K562 (cell line): ENCODE results near the gene ADSS2. TPM values are rescaled to one million over a fixed set of nuclear protein-coding genes. Genes with fewer than 3 reads are reported as not detected.
A peak's percentile ranks its signal among the peaks of the same experiment; 100 is the strongest.

Experiments used
- BRD9 ChIP-seq: fragments of 450-650 bp; IDR thresholded peaks from 2 replicates; pipeline ENCODE4 v1.6.1; 2018; ENCODE audit warnings: low read depth; ENCODE audit not compliant: partially characterized antibody
- BRF1 ChIP-seq: IDR thresholded peaks from 3 replicates; pipeline ENCODE4 v1.6.1; 2011; ENCODE audit warnings: borderline replicate concordance, mild to moderate bottlenecking; ENCODE audit not compliant: insufficient read length; ENCODE audit errors: extremely low read depth
- CEBPB ChIP-seq: fragments of 450-650 bp; IDR thresholded peaks from 2 replicates; pipeline ENCODE4 v1.6.1; 2016; ENCODE audit warnings: missing genetic modification characterization, missing compliant biosample characterization
- GATAD2A ChIP-seq: fragments of 450-650 bp; IDR thresholded peaks from 2 replicates; pipeline ENCODE4 v1.6.1; 2017
- KLF6 ChIP-seq: fragments of 250-450 bp; sonication (Bioruptor Pico); IDR thresholded peaks from 2 replicates; pipeline ENCODE4 v1.4.0; 2020; ENCODE audit warnings: mild to moderate bottlenecking, moderate library complexity, borderline replicate concordance
- OTX1 ChIP-seq: fragments of 450-650 bp; formaldehyde crosslinking; IDR thresholded peaks from 2 replicates; pipeline ENCODE4 v1.4.0; 2022; ENCODE audit warnings: mild to moderate bottlenecking
- POLR2A ChIP-seq: fragments of 450-650 bp; conservative IDR thresholded peaks from 2 replicates; pipeline ENCODE4 v1.6.1; 2016
- TRIM25 ChIP-seq: fragments of 450-650 bp; IDR thresholded peaks from 2 replicates; pipeline ENCODE4 v1.7.0; 2016; ENCODE audit warnings: borderline replicate concordance
- TSC22D4 ChIP-seq: fragments of 450-650 bp; IDR thresholded peaks from 2 replicates; pipeline ENCODE4 v1.6.1; 2016; ENCODE audit warnings: missing genetic modification characterization, missing biosample characterization, control low read depth
- VEZF1 ChIP-seq: fragments of 200-800 bp; sonication (Bioruptor generic); IDR thresholded peaks from 2 replicates; pipeline ENCODE4 v1.6.1; 2017; ENCODE audit warnings: missing genetic modification characterization, missing compliant biosample characterization
- ZBED1 ChIP-seq: IDR thresholded peaks from 2 replicates; pipeline ENCODE4 v1.6.1; 2014
- ZNF318 ChIP-seq, 2 experiments: fragments of 450-650 bp; IDR thresholded peaks; 2 replicates each; pipeline ENCODE4 v1.6.1; 2016; ENCODE audit warnings: mild to moderate bottlenecking in 2 of 2, borderline replicate concordance in 1 of 2, low read depth in 1 of 2, moderate library complexity in 1 of 2
- ZNF347 ChIP-seq: fragments of 450-650 bp; formaldehyde crosslinking; IDR thresholded peaks from 2 replicates; pipeline ENCODE4 v1.4.0; 2020; ENCODE audit warnings: low read depth, mild to moderate bottlenecking, moderate library complexity
- polyA plus RNA-seq, 8 experiments: library from polyadenylated mRNA; depleted of rRNA in 4 of 8; stranded (reverse) in 5 of 8; unstranded in 3 of 8; fragments of >200 nt; fragmentation: Nextera tagmentation in 2 of 8; fragmentation: Illumina TruSeq in 1 of 8; extraction: Ambion mirVana in 2 of 8; extraction: Trizol in 1 of 8; gene quantifications; 2 replicates each; pipeline versions ENCODE4 v1.2.1 to v1.2.3, GENCODE V29; 2011 to 2014; ENCODE audit warnings: inconsistent platforms in 1 of 8, missing spikeins in 1 of 8
- total RNA-seq, 7 experiments: library from RNA; depleted of rRNA in 6 of 7; stranded (reverse); fragments of >200 nt in 6 of 7; fragmentation: Illumina TruSeq in 2 of 7; extraction: Trizol in 2 of 7; gene quantifications; 2 replicates each; pipeline versions ENCODE4 v1.2.1 to v1.2.3, GENCODE V29; 2011 to 2021; ENCODE audit warnings: low replicate concordance in 1 of 7
- TF ChIP-seq, protein P1 (sequence below): fragments of 250-450 bp; sonication (Bioruptor Pico); IDR thresholded peaks from 2 replicates; pipeline ENCODE4 v1.9.0; 2021; ENCODE audit warnings: mild to moderate bottlenecking, inconsistent platforms

ADSS2 gene
- total and polyA plus RNA-seq, 9 of the 15 experiments (the other 6 are each of a cell fraction or from before 2014, with no cell fraction given): 8.8 to 63.8 (median 59.4) TPM

GRCh38 chr1:244367399-244368114 lies 84.2 kb downstream of the ADSS2 start (continued):
- TF ChIP-seq ZNF318 (IDR thresholded peaks at IDR 0.05; ENCODE audit: borderline replicate concordance in 1 of 2, low read depth in 1 of 2) (no peak), TSC22D4 (tag) (no peak), ZBED1 (no peak), TRIM25 (no peak), BRF1 (no peak), BRD9 (no peak), ZNF347 (CRISPR knock-in tag) (no peak), GATAD2A (no peak), OTX1 (CRISPR knock-in tag) (peak; percentile 84; the same call in 1 of the 2 replicates), POLR2A (no peak), VEZF1 (CRISPR knock-in tag) (0 out of 2 replicates have a peak, but pooled peaks have one; percentile 14), KLF6 (peak; percentile 72), CEBPB (tag) (no peak)
- TF ChIP-seq, protein P1, sequence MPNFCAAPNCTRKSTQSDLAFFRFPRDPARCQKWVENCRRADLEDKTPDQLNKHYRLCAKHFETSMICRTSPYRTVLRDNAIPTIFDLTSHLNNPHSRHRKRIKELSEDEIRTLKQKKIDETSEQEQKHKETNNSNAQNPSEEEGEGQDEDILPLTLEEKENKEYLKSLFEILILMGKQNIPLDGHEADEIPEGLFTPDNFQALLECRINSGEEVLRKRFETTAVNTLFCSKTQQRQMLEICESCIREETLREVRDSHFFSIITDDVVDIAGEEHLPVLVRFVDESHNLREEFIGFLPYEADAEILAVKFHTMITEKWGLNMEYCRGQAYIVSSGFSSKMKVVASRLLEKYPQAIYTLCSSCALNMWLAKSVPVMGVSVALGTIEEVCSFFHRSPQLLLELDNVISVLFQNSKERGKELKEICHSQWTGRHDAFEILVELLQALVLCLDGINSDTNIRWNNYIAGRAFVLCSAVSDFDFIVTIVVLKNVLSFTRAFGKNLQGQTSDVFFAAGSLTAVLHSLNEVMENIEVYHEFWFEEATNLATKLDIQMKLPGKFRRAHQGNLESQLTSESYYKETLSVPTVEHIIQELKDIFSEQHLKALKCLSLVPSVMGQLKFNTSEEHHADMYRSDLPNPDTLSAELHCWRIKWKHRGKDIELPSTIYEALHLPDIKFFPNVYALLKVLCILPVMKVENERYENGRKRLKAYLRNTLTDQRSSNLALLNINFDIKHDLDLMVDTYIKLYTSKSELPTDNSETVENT (CRISPR knock-in tag): 0 out of 2 replicates have a peak, but pooled peaks have one; percentile 24
